Nephron progenitor cell (in vitro differentiated cells): ENCODE data around the gene CCDC178.
"Not testable (repeated sequence)": the region's sequence is repeated elsewhere in the genome, so short reads cannot be mapped to it uniquely, and the experiment has no call there.

Source experiments
- DNase-seq: peaks from one replicate; pipeline ENCODE4 v3.0.0; 2021
- H3K27ac Mint-ChIP-seq: 2 replicates; pipeline ENCODE4 v1.8.0; 2021; ENCODE audit warnings: mild to moderate bottlenecking, moderate library complexity, mixed read lengths
- H3K27me3 Mint-ChIP-seq: 2 replicates; pipeline ENCODE4 v1.8.0; 2021; ENCODE audit warnings: mild to moderate bottlenecking, low read depth, mixed read lengths; ENCODE audit not compliant: poor library complexity
- H3K36me3 Mint-ChIP-seq: 2 replicates; pipeline ENCODE4 v1.8.0; 2021; ENCODE audit warnings: low read depth, mixed read lengths
- H3K4me1 Mint-ChIP-seq: 2 replicates; pipeline ENCODE4 v1.8.0; 2021; ENCODE audit warnings: mixed read lengths
- H3K4me3 Mint-ChIP-seq: 2 replicates; pipeline ENCODE4 v1.8.0; 2021; ENCODE audit warnings: mild to moderate bottlenecking, moderate library complexity, mixed read lengths
- H3K9me3 Mint-ChIP-seq: 2 replicates; pipeline ENCODE4 v1.8.0; 2021; ENCODE audit warnings: mild to moderate bottlenecking, moderate library complexity, mixed read lengths
- CTCF ChIP-seq: fragments of 200-600 bp; sonication (generic); IDR thresholded peaks from 2 replicates; pipeline ENCODE4 v1.5.0; 2021; ENCODE audit warnings: antibody characterized with exemption

Gene CCDC178

GRCh38 chr18:33156906-33157470 is 283.5 kb downstream of the CCDC178 start:
- Mint-ChIP-seq H3K36me3 (no peaks in the 10 kb centered on the region), H3K9me3 (no peaks in the 10 kb centered on the region)
- TF ChIP-seq CTCF, result no peak

DNA sequence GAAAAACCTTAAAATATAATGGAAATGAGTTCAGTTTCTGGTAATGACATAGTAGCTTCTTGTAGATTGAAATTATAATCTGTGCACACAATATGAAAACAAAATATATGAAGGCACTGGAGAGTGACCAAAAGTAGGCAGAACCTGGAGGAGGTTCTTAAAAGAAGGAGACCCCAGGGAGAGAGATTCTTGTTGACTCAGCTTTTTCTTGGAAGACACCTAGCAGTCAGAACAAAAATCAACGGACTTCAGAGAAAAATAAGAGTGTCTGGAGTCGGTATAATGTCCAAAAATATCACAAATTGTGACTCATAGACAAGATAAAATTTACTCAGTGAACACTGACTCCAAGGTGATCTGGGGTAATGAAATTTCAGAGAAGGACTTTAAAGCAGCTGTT is 286.5 kb downstream of the CCDC178 start:
- no peak for DNase-seq

More at GRCh38 chr18:33156906-33157470, 283.5 kb downstream of the CCDC178 start:
- H3K4me3 Mint-ChIP-seq, result no peak overlapping the region
- peaks cover 27% of the 10 kb centered on the region for H3K4me1 Mint-ChIP-seq
- no peak overlapping the region for H3K27ac Mint-ChIP-seq
- DNase-seq, result no peak
- H3K27me3 Mint-ChIP-seq, result no peaks in the 10 kb centered on the region

DNA sequence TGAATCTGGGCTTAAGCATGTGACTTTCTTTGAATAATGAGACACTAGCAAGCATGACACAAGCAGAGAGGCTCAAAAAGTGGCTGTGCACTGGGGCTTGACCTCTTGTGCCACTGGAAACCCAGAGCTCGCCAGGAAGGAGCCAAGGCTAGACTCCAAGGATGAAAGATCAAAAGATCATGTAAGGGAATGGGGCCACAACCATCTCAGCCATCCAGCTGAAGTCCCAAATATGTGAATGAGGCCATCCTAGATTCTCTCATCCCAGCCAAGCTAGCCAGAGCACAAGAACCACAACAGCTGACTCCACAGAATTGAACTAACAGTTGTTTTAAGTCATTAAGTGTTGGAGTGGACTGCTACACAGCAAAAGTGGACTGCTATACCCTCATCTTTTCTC is 288.1 kb downstream of the CCDC178 start:
- Mint-ChIP-seq H3K36me3 (peaks cover 5% of the 10 kb centered on the region), H3K27ac (peak overlapping the region; percentile 8), H3K4me3 (no peak overlapping the region), H3K4me1 (peaks cover 24% of the 10 kb centered on the region), H3K9me3 (peaks cover 28% of the 10 kb centered on the region), H3K27me3 (no peaks in the 10 kb centered on the region)
- TF ChIP-seq CTCF, result no peak
- DNase-seq, result peak; percentile 12

More for the DNA sequence above, 286.5 kb downstream of the CCDC178 start:
- Mint-ChIP-seq H3K36me3 (peaks cover 1% of the 10 kb centered on the region), H3K9me3 (peaks cover 15% of the 10 kb centered on the region), H3K27me3 (no peaks in the 10 kb centered on the region), H3K4me1 (peaks cover 31% of the 10 kb centered on the region), H3K27ac (no peak overlapping the region), H3K4me3 (no peak overlapping the region)
- TF ChIP-seq CTCF, result no peak

DNA sequence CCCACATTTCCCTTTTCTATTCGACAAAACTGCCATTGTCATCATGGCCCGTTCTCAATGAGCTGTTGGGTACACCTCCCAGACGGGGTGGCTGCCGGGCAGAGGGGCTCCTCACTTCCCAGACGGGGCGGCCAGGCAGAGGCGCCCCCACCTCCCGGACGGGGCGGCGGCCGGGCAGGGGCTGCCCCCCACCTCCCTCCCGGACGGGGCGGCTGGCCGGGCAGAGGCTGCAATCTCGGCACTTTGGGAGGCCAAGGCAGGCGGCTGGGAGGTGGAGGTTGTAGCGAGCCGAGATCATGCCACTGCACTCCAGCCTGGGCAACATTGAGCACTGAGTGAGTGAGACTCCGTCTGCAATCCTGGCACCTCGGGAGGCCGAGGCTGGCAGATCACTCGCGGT is 292.7 kb downstream of the CCDC178 start:
- H3K36me3 Mint-ChIP-seq, DNase-seq, H3K27ac Mint-ChIP-seq, H3K27me3 Mint-ChIP-seq, H3K4me3 Mint-ChIP-seq: not testable (repeated sequence)
- H3K4me1 Mint-ChIP-seq, result peaks cover 12% of the 10 kb centered on the region
- peaks cover 38% of the 10 kb centered on the region for H3K9me3 Mint-ChIP-seq

- DNase-seq, result no peak
- Mint-ChIP-seq H3K36me3 (peaks cover 8% of the 10 kb centered on the region), H3K4me3 (no peak overlapping the region), H3K27ac (no peak overlapping the region), H3K27me3 (no peaks in the 10 kb centered on the region), H3K9me3 (peaks cover 45% of the 10 kb centered on the region), H3K4me1 (no peaks in the 10 kb centered on the region)
- TF ChIP-seq CTCF, result no peak
Measured at GRCh38 chr18:33146014-33146413, 294.5 kb downstream of the CCDC178 start.

DNA sequence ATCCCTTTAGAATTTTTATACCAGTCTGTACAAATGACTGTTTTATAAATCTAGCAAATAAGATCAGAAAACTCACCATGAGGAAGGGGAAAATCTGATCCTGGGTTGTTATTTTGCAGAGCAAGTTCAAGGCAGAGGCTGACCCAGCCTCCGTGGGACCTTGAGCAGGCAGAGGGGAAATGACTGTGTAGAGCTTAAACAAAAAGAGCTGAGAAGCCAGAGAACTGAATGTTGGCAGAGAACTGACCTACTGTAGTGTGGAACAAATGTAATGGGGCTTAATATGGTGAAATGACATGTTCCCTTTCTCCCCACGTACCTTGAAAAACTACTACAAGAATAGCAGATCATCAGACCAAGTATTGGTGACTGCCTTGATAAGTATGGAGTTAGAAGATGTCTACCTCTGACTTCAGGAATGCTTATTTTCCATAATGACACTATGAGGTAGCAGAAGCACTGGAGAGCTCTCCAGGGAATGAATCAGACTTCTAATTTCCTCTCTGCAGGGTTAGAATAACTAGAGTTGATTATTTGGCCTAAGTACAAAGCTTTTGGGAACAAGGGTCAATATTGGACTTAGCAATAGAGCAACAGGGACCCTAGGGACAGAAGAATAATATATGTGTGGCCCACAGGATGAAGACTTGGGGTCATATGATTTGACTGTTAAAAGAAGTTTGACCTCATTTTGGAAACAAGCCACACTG is 304.4 kb downstream of the CCDC178 start:
- no peak overlapping the region for H3K4me3 Mint-ChIP-seq
- no peak for TF ChIP-seq CTCF
- peaks cover 6% of the 10 kb centered on the region for H3K4me1 Mint-ChIP-seq
- no peak for DNase-seq
- peak overlapping the region; percentile 87 for H3K27ac Mint-ChIP-seq
- no peaks in the 10 kb centered on the region for H3K27me3 Mint-ChIP-seq
- peaks cover 30% of the 10 kb centered on the region for H3K9me3 Mint-ChIP-seq
- peaks cover 14% of the 10 kb centered on the region for H3K36me3 Mint-ChIP-seq
